Endothelial cell of umbilical vein (primary cell): ENCODE measurements around the gene FNBP1. TPM values are rescaled to one million over a fixed set of nuclear protein-coding genes. Genes with fewer than 3 reads are reported as not detected.

ENCODE experiments used
- BruUV-seq: library from RNA; stranded (reverse); fragments of 400-500 nt; replicated peaks from 2 replicates; lab custom pipeline; 2021; lab: Mats Ljungman, UMichigan
- CTCF ChIA-PET: fragments of 300-600, 350-600 bp; sonication (Branson Sonifier 250); formaldehyde crosslinking; loops from one replicate; lab custom pipeline; 2021; ENCODE audit warnings: antibody characterized with exemption, inconsistent platforms; lab: Charles Lee
- POLR2A ChIA-PET: fragments of 300-600, 350-600 bp; sonication (Branson Sonifier 250); formaldehyde crosslinking; loops from one replicate; lab custom pipeline; 2021; ENCODE audit warnings: antibody characterized with exemption, inconsistent platforms; lab: Charles Lee
- DNase-seq: peaks from one replicate; pipeline ENCODE4 v3.0.0-alpha.2; 2011; ENCODE audit warnings: low read depth, low spot score
- FAIRE-seq: peaks from 2 replicates; lab custom pipeline; 2011; peaks lifted over from hg19 to GRCh38; lab: Jason Lieb, UNC
- H2AFZ ChIP-seq: 2 replicates; pipeline ENCODE4 v1.6.0; 2012; ENCODE audit warnings: low read depth, low read length, control low read depth, inconsistent platforms
- H3K27ac ChIP-seq: 2 replicates; pipeline ENCODE4 v1.5.1; 2011; ENCODE audit warnings: low read depth, mild to moderate bottlenecking, control low read depth, low read length, moderate library complexity; ENCODE audit not compliant: insufficient read depth
- H3K27me3 ChIP-seq, 2 experiments: 2 replicates each; pipeline versions ENCODE4 v1.6.0 to v1.6.1; 2011; ENCODE audit warnings: low read length in 2 of 2, mixed read lengths in 1 of 2; ENCODE audit not compliant: control insufficient read depth in 2 of 2, insufficient read depth in 2 of 2
- H3K36me3 ChIP-seq, 2 experiments: 2 replicates in 1 of 2; 3 replicates in 1 of 2; pipeline ENCODE4 v1.5.1; 2011; ENCODE audit warnings: low read length in 2 of 2, mild to moderate bottlenecking in 1 of 2, moderate library complexity in 1 of 2; ENCODE audit not compliant: control insufficient read depth in 2 of 2, insufficient read depth in 2 of 2; ENCODE audit errors: extremely low read depth in 1 of 2
- H3K4me1 ChIP-seq: 3 replicates; pipeline ENCODE4 v1.5.1; 2011; ENCODE audit warnings: mild to moderate bottlenecking, low read length; ENCODE audit not compliant: control insufficient read depth, insufficient read depth; ENCODE audit errors: extremely low read depth
- H3K4me2 ChIP-seq: 2 replicates; pipeline ENCODE4 v1.6.1; 2011; ENCODE audit warnings: low read length, control low read depth, mixed read lengths; ENCODE audit not compliant: insufficient read depth
- H3K4me3 ChIP-seq, 3 experiments: fragments of 200-600 bp in 1 of 3; sonication (generic), shearing (Covaris generic) in 1 of 3; replicated peaks in 1 of 3; 2 replicates each; pipeline ENCODE4 v1.5.1; 2011 to 2016; ENCODE audit warnings: control low read depth in 3 of 3, low read length in 3 of 3, mild to moderate bottlenecking in 2 of 3, inconsistent platforms in 1 of 3, low read depth in 1 of 3, moderate library complexity in 1 of 3; ENCODE audit not compliant: insufficient read depth in 1 of 3
- H3K79me2 ChIP-seq: 2 replicates; pipeline ENCODE4 v1.6.0; 2012; ENCODE audit warnings: low read length, inconsistent platforms; ENCODE audit not compliant: control insufficient read depth, insufficient read depth
- H3K9ac ChIP-seq: replicated peaks from 2 replicates; pipeline ENCODE3; 2011; ENCODE audit warnings: low read length, control low read depth; ENCODE audit not compliant: insufficient read depth; ENCODE audit errors: extremely low read depth
- H3K9me1 ChIP-seq: replicated peaks from 3 replicates; pipeline ENCODE4 v1.6.0; 2011; ENCODE audit warnings: mild to moderate bottlenecking, low read length; ENCODE audit not compliant: control insufficient read depth, insufficient read depth; ENCODE audit errors: extremely low read depth
- H3K9me3 ChIP-seq: replicated peaks from 2 replicates; pipeline ENCODE4 v1.5.1; 2012; ENCODE audit warnings: low read length, inconsistent platforms; ENCODE audit not compliant: control insufficient read depth, insufficient read depth
- H4K20me1 ChIP-seq: replicated peaks from 2 replicates; pipeline ENCODE3; 2011; ENCODE audit warnings: mild to moderate bottlenecking, low read length; ENCODE audit not compliant: control insufficient read depth, insufficient read depth; ENCODE audit errors: extremely low read depth
- CTCF ChIP-seq, 2 donors: IDR thresholded peaks; 1 replicate in 1 of 2; 2 replicates in 1 of 2; pipeline ENCODE4 v1.5.1; 2011; ENCODE audit warnings: low read length in 2 of 2, mild to moderate bottlenecking in 2 of 2, moderate library complexity in 2 of 2, control low read depth in 1 of 2, inconsistent platforms in 1 of 2, low read depth in 1 of 2; ENCODE audit not compliant: insufficient read depth in 1 of 2; ENCODE audit errors: extremely low read depth in 1 of 2
- EZH2 ChIP-seq: IDR thresholded peaks from 2 replicates; pipeline ENCODE4 v1.6.1; 2012; ENCODE audit warnings: borderline replicate concordance, low read depth, mild to moderate bottlenecking, moderate library complexity, low read length, inconsistent platforms; ENCODE audit not compliant: severe bottlenecking
- FOS ChIP-seq: IDR thresholded peaks from 2 replicates; pipeline ENCODE4 v1.6.1; 2011; ENCODE audit warnings: mild to moderate bottlenecking, low read length, moderate library complexity, borderline replicate concordance; ENCODE audit not compliant: insufficient read depth
- GATA2 ChIP-seq: IDR thresholded peaks from 2 replicates; pipeline ENCODE4 v1.7.0; 2011; ENCODE audit warnings: low read depth, mild to moderate bottlenecking, moderate library complexity, mixed read lengths, low read length; ENCODE audit not compliant: insufficient read length, insufficient read depth
- JUN ChIP-seq: IDR thresholded peaks from 2 replicates; pipeline ENCODE4 v1.6.1; 2011; ENCODE audit warnings: borderline replicate concordance, low read depth; ENCODE audit not compliant: insufficient read length, insufficient read depth
- MAX ChIP-seq: IDR thresholded peaks from 2 replicates; pipeline ENCODE4 v1.6.1; 2011; ENCODE audit not compliant: insufficient read depth, insufficient read length
- MYC ChIP-seq: IDR thresholded peaks from one replicate; pipeline ENCODE4 v1.6.1; 2011; ENCODE audit warnings: mild to moderate bottlenecking, low read depth, low read length
- POLR2A ChIP-seq: IDR thresholded peaks from 2 replicates; pipeline ENCODE4 v1.6.1; 2012; ENCODE audit warnings: low read depth, mild to moderate bottlenecking, control low read depth, low read length
- POLR2AphosphoS5 ChIP-seq: IDR thresholded peaks from 2 replicates; pipeline ENCODE4 v1.6.1; 2012; ENCODE audit warnings: low read depth, mild to moderate bottlenecking, control low read depth, low read length, moderate library complexity; ENCODE audit not compliant: insufficient read depth
- dilution Hi-C: fragments of 300-500 bp; cut with MboI; formaldehyde crosslinking; loops from one replicate; pipeline ENCODE4 v1.15.0; 2019; ENCODE audit warnings: low sequenced_read_pairs; ENCODE audit not compliant: extremely low pct_ligation_motif_present
- intact Hi-C: fragments of 100-400 bp; cut with micrococcal nuclease; formaldehyde crosslinking; loops from one replicate; pipeline ENCODE4 v1.10.0; 2022
- polyA plus RNA-seq, 4 experiments: library from polyadenylated mRNA; depleted of rRNA in 3 of 4; stranded (reverse) in 3 of 4; unstranded in 1 of 4; fragments of >200 nt; gene quantifications; 2 replicates each; pipeline versions ENCODE4 v1.2.1 to v1.2.3, GENCODE V29; 2011 to 2012; ENCODE audit warnings: missing spikeins in 1 of 4
- total RNA-seq: library from RNA; stranded (reverse); gene quantifications from 2 replicates; pipeline ENCODE4 v1.2.3, GENCODE V29; 2021

Gene FNBP1
- total and polyA plus RNA-seq, 2 donors (not counting 3 experiments of a cell fraction or from before 2014, with no cell fraction given): 10.9 to 43.9 TPM

DNA sequence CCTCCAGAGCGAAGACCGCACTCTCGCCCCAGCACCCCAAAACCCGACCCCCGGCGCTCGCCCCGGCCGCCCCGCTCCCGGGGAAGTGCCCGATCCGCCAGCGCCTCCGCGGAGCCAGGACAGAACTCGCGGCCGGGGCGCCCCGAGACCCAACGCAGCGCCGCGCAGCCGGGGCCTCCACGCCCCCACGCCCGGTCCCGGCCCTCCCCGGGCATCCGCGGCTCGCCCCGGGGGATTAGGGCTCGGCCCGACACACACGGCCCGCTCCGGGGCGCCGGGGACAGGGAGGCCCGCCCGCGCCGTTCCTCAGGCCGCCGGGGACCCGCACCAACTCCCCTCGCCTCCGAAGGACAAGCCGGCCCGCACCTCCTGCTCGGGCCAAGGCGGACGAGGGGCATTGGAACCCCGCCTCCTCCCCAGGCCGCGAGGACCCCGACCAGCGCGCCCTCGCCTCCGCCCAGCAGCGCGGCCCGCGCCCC lies 544 bp downstream of the FNBP1 start:
- POLR2A ChIA-PET: interaction anchor here (0.9 to 1.6 kb wide), 4 partner anchors 11 to 208 kb away, joined by 3 to 5 read pairs (median 4); partner anchors contain the start of gene GPR107
- peak overlapping the region; percentile 75 for H3K9ac ChIP-seq
- H3K9me1 ChIP-seq: no peaks in the 10 kb centered on the region
- peak overlapping the region; percentile 68 to 92 (median 81) for H3K4me3 ChIP-seq
- peak overlapping the region; percentile 14 for H3K27ac ChIP-seq
- TF ChIP-seq GATA2 (no peak), MAX (no peak), EZH2 (no peak), POLR2A (no peak), MYC (no peak), FOS (no peak), CTCF (IDR thresholded peaks at IDR 0.05; ENCODE audit: extremely low read depth in 1 of 2, insufficient read depth in 1 of 2, low read depth in 1 of 2, low read length in 2 of 2) (no peak), JUN (no peak), POLR2AphosphoS5 (no peak)
- no peak for DNase-seq
- peaks cover 30% of the 10 kb centered on the region for H3K4me1 ChIP-seq
- H3K79me2 ChIP-seq: peaks cover 16% of the 10 kb centered on the region
- dilution Hi-C loops: no loop called here
- peak overlapping the region; percentile 84 for H3K4me2 ChIP-seq
- intact Hi-C loops: loop anchor here (2.0 to 5.0 kb wide), 4 partner anchors 32 to 208 kb away; partner anchors contain the start of genes C9orf78 and USP20
- BruUV-seq: no TSS peak
- no peaks in the 10 kb centered on the region for H3K9me3 ChIP-seq
- H3K36me3 ChIP-seq: no peaks in the 10 kb centered on the region
- CTCF ChIA-PET: interaction anchor here (0.8 to 1.7 kb wide), 10 partner anchors 11 to 157 kb away, joined by 3 to 5 read pairs (median 4); partner anchors contain the start of gene GPR107
- H2AFZ ChIP-seq: peak overlapping the region; percentile 49
- peaks cover 3% of the 10 kb centered on the region for H4K20me1 ChIP-seq
- no peaks in the 10 kb centered on the region for H3K27me3 ChIP-seq
- no peak for FAIRE-seq
